T-helper 1 cell treated with Interleukin-12 subunit alpha and Interleukin-12 subunit beta and Interleukin-4 antibody, amounts not matched to agents 30 ng/mL and 1 ng/mL, for 36 hours (primary cell): ENCODE data around the gene ARHGEF16. TPM values are rescaled to one million over a fixed set of nuclear protein-coding genes. Genes with fewer than 3 reads are reported as not detected.

ENCODE experiments used
- intact Hi-C: fragments of 100-400 bp; cut with micrococcal nuclease; formaldehyde crosslinking; loops from one replicate; pipeline ENCODE4 v1.15.1; 2024
- total RNA-seq: library from RNA; stranded (reverse); gene quantifications from 2 replicates; pipeline ENCODE4 v1.2.3, GENCODE V29; 2022

Gene ARHGEF16
- total RNA-seq, 1 donor from 2014 or later = not detected

DNA sequence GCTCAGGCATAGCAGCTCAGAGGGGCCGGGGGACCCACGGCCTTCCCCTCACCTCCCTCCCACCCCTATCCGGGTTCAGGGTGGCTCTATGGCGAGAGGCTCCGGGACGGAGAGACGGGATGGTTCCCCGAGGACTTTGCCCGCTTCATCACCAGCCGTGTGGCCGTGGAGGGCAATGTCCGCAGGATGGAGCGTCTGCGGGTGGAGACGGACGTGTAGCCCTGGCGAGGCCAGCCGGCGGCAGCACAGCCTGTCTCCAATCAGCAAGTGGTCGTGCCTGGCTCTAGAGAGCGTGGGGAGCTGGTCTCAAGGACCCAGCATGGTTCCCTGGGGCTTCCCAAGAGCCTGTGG is 25.9 kb downstream of the ARHGEF16 start:
- intact Hi-C loops = no loop called here

DNA sequence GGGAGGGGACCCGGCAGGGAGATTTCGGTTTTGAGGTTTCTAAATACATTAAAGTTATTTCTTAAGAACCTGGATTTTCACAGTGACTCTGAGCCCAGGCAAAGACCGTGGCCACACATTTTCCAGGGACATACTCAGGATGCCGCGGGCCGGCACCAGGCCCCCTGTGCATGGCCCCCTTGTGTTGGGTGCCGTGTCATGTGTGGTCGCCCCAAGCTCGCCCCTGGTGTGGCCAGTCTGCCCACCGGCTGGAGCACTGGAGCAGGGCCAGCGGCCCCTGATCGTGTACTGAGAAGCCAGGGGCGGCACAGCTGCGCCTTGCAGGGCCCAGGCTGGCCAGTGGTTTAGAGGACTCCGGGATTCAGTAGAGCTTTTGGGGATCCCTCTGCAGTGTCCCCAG is 26.6 kb downstream of the ARHGEF16 start:
- intact Hi-C loops = no loop called here

DNA sequence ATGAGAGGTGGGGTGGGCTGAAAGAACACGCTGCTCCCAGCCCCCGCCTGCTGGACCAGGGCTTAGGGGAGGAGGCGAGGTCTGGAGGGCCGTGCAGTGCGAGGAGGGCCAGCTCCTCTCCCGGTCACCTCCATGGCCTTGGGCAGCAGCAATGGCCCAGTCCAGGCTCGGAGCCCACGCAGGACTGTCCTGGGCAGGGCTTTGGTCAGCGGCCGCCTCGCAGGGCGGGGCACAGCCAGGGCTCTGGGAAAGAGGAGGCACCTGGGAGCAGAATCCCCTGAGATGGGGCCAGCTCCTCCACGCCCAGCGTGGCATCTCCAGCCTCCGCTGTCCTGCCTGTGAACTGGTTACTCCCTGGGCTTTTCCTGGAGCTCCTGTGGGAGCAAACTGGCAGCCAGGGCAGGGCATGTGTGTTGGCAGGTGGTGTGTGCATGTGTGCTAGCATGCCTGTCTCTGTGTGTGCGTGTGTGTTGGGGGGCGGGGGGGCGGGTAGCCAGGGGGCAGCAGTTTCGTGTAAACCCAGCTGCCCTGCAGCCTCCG is 27.4 kb downstream of the ARHGEF16 start:
- intact Hi-C loops = no loop called here

DNA sequence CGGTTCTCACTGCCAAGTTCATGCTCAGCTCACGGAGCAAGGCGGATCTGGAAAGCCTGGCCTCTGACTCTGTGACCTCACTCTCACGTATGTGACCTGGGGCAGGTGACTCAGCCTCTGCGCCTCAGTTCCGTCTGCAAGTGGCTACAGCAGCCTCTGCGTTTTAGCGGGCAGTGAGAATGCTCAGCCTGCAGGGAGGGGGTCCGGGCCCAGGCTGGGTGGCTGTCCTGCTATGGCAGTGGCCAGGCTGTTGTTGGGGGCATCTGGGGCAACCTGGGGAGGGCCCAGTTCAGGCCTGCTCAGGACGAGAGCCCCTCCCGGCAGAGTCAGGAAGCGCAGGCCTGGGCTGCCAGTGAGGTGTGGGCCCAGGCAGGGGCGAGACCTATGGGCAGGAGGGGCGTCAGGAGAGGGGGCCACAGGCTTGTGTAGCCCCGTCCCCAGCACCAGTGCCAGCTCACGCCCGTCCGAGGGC is 27.9 kb downstream of the ARHGEF16 start:
- intact Hi-C loops = no loop called here

DNA sequence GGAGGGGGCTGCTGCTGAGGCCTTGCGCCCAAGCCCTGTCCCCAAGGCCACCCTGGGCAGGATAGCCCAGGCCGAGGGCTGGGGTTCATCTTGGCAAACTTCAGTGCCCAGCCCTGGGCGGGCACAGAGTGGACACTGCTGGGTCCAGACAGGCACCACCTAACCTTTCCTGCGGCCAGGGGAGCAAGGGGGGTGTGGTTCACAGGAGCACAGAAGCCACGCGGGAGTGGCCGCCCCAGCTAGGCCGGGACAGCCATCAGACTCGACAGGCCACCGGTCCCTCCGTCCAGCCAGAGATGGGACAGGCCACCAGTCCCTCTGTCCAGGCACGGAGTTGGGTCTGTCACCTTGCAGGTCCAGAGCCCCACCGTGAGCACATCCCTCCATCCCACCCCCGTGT is 28.9 kb downstream of the ARHGEF16 start:
- intact Hi-C loops = loop anchor here (1.0 kb wide), 1 partner anchor 30 kb away; no protein-coding TSS in a partner anchor

DNA sequence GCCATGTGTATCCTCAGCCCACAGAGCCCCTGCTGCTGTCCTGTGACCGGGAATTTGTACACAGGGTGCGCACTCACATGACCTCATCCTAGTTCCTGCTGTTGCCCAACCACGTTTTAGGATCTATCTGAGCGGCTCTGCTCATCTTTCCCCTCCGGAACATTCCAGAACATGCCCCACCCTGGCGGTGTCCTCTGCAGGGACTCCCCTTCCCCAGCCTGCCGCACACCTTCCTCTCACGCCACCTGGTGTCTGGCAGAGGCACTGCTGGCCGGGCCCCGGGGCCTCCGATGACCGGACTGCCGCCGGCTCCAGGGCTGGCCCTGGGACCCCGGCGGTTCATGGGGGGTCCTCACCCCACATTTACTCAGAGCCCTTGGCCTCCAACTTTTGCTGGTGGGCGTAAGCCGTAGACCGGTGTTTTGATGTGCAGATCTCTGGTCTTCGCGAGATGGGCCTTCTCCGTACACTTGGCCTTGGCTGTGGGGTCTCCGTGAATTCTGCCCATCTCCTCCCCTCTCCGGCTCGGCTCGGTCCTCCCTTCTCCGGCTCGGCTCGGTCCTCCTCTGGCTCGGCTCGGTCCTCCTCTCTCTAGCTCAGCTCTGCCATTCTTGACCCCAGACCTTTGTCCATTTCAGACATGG is 29.5 kb downstream of the ARHGEF16 start:
- intact Hi-C loops = loop anchor here (1.0 kb wide), 1 partner anchor 31 kb away; no protein-coding TSS in a partner anchor

DNA sequence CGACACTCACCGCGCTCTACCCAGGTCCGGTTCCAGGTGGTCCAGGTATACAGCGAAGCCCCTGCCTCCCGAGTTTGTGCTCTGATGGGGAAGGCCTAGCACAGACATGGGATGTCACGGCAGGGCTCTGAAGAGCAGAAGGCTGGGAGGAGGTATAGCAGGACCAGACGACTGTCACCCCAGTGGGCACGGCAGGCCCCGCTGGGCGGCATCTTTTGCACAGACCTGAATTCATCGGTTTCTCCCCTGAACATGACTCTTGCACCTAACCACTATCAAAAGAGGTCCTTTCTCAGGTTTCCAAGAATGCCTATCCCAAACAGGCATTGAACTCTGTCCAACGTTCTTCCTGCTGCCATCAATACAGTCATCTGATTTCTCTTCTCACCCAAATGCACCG is 30.6 kb downstream of the ARHGEF16 start:
- intact Hi-C loops = no loop called here

DNA sequence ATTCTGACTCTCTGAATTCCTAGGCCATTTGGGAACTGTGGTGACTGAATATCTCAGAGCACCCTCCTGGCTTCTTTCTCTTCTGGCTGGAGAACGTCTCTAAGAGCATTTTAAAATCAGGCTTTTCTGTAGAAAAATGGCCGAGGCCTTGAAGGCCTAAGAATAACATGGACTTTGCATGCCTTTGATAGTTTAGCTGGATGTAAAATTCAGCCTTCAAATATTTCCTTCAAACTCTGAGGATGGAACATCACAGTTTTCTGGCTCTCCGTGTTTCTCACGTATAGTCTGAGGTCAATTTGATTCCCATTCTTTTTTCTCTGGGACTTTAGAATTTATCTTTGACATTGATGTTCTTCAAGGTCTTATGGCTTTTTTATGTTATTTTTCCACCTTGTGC is 34.0 kb downstream of the ARHGEF16 start:
- intact Hi-C loops = no loop called here

DNA sequence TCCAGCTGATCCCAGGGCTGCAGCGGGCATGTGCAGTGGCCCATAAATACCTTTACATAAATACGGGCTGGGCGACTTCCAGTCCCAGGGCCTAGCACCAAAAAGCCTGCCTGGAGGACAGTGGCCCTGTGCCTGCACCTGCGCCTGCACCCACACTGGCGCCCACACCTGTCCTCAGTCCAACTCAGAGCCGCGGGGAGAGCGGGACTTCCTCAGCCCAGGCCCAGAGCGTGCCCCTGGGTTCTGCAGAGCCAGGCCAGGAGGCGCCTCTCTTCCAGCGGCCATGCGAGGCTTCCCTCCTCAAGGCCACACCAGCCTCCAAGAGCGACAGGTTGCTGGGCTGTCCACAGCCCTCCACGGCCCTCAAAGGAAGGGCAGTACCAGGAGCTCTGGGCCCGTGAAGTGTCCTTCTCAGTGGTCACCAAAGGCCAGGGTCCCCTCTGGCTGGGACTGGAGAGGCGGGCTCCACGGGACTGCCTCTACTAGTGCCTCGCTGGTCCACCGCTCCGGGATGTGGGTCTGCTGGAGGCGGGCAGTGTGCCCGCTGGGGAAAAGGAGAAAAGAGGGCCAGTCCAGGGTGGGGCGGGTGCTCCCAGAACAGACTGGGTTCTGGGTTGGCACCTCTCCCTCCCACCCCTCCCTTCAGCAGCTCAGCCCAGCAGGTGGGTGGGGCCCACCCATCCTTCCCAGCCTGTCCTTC is 35.7 kb downstream of the ARHGEF16 start:
- intact Hi-C loops = loop anchor here (2.0 kb wide), 1 partner anchor 41 kb away; no protein-coding TSS in a partner anchor

DNA sequence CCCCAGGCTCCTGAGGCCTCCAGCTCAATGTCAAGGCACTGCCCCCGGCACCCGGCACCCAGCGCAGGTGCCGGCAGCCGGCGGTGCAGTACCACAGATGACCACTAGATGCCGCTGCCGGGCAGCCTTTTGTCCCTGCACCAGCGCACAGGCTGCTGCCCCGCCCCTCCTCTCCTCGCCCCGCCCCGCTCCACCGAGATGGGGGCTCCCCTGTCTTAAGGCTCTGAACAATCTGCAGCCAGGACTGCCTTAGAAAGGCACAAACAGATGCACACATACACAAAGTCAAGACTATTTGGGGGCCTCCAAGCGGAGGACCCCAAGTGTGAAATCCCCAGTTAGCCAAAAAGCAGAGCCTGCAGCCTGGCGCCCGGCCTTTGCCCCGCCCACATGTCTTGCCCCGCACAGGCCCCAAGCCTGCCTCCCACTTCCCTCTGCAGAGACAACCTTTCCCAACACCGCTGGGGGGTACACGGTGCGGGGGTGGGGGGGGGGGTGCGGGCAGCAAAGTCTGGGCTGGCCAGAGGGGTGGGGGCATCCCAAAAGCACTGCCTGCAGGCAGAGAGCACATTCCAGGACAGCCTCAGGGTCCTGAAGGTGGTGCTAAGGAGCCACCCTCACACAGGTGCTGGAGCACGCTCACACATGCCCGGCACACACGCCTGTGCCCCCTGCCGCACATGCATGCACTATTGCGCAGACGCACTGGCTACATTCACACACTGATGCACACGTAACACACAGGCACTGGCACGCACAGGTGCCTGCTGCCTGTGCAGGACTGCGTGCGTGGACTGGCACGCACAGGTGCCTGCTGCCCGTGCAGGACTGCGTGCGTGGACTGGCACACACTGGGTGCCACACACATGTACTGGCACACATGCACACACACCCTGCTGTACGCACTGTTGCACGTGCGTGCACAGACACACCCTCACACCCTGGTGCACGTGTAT is 37.1 kb downstream of the ARHGEF16 start:
- intact Hi-C loops = loop anchor here (1.0 to 2.0 kb wide), 3 partner anchors 39 to 233 kb away; no protein-coding TSS in a partner anchor

DNA sequence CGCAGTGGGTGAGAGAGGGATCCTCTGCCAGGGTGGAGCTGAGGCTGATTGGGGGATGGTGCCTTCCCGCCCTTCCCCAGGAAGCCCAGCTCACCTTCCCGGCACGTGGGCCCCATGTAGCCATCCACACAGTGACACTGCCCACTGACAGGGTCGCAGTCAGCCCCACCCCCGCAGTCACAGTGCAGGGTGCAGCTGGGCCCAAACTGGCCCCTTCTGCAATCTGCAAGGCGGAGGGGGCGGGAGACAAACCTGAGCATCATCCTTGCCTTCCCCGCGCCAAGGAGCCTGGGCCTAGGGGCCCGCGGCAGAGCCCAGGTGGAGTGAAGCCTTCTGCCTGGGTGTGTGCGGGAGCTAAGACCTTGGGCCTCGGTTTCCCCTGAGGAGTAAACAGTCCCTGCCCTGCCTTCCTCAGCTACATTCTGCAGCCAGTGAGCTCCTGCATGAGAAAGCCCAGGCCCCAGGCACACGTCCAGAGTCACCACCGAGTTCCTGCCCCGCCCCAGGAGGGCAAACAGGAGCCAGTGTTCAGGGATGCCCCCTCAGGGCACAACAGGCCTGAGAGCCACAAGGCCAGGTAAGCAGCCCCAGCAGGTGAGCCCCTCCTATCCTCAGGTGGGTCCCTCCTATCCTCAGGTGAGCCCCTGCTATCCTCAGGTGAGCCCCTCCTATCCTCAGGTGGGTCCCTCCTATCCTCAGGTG is 38.2 kb downstream of the ARHGEF16 start:
- intact Hi-C loops = no loop called here

DNA sequence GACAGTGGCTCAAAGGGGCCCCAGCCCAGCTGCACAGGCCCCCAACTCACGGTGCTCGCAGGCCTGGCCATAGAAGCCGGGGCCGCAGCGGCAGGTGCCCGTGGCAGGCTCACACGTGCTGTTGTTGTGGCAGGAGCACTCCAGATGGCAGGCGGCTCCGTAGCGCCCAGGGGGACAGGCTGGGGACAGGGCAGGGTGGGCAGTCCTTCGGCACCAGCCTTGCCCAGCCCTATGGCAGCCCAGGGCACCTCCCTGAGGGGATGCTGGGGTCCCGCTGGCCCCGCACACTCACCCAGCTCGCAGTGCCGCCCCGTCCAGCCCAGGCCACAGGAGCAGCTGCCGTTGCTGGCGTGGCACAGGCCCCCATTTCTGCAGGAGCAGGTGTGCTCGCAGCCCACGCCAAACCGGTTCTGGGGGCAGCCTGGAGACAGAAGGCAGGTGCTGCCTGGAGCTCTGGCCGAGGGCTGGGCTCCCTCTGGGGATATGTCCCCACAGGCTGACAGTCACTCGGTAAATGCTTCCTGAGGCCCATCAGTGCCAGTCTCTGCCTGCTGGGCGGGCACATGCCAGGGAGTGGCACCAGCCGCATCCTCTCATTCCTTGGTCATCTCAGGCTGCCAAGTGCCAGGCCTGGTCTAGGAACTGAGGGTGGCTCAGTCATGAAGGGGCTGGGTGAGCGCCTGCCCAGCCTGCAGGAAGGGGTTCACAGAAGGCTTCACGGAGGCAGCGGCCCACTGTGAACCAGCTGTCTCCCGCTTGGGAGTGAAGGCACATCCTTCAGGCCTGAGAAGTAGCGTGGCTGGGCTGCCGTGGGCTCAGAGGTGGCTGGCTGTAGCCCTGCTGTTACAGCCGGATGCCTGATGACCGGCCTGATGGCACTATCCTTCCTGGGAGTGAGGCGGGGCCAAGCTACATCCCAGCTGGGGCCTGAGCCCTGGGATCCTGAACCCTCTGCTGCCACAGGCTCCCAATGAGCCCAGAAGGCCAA is 40.1 kb downstream of the ARHGEF16 start:
- intact Hi-C loops = no loop called here

DNA sequence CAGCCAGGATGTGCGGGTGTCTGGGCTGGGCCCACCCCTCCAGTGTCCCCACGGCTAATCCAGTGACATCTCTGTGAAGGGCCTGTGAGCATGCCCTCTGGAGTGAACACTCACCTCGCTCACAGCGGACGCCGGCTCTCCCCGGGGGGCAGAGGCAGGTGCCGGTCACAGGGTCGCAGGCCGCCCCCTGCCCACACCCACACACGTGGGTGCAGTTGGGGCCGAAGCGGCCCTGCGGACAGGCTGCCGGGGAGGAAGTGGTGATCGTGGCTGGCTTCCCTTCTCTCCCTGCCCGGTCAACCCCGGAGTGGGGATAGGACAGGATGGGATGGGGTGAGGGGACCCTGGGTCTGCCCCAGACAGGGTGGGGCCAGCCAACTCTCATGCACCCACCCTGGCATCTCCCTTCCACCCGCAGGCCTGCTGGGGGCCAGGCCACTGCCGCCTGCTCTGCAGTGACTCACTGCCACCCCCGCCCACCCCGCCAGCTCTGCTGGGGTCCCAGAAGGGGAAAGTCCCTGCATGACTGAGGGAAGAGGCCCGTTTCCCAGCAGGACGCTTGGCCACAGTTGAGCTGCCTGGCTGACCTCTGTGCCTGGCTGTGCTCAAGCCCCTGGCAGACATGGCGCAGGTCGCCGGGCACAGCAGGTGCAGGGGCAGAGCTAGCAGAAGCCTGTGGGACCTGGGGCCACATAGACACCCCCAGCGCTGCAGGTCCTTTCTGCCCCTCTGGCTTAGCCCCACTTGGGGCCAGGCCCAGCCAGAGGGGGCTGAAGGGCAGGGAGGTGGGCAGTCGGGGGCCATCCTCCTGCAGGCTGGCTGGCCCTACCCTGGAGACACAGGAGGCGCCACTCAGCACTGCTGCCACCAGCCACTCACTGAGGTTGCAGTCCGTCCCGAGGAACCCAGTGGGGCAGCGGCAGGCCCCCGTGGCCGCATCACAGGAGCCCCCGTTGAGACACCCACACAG is 41.6 kb downstream of the ARHGEF16 start:
- intact Hi-C loops = no loop called here

DNA sequence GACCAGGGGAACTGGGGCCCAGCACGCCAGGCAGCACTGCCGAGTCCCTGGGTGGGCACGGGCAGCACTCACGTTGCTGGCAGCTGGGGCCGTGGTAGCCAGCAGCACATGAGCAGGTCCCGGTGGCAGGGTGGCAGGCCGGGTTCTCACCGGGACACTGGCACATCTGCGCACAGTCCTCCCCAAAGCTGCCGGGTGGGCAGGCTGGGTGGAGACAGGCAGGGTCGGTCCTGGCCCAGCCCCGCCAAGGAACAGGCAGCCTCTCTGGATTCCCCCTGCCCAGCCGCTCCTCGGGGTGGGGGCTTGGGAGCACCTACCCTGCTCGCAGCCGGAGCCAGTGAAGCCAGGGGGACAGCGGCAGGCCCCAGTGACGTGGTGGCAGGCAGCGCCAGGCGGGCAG is 42.5 kb downstream of the ARHGEF16 start:
- intact Hi-C loops = no loop called here

DNA sequence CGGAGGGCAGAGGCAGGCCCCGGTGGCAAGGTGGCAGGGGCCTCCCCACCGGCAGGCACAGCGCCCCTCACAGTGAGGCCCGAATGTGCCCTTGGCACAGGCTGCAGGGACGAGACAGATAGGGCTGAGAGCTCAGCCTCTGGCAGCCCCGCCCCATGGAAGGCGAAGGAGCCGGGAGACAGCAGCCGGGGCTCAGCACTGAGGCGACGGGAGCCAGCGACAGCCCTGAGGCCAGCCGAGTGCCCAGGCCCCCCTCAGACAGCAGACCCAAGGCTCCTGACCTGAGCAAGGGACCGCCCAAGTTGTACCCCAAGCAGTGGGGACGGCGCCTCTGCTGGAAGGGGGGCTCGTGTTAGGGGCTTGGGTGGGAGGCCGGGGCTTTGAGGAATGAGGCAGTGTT is 43.1 kb downstream of the ARHGEF16 start:
- intact Hi-C loops = no loop called here

DNA sequence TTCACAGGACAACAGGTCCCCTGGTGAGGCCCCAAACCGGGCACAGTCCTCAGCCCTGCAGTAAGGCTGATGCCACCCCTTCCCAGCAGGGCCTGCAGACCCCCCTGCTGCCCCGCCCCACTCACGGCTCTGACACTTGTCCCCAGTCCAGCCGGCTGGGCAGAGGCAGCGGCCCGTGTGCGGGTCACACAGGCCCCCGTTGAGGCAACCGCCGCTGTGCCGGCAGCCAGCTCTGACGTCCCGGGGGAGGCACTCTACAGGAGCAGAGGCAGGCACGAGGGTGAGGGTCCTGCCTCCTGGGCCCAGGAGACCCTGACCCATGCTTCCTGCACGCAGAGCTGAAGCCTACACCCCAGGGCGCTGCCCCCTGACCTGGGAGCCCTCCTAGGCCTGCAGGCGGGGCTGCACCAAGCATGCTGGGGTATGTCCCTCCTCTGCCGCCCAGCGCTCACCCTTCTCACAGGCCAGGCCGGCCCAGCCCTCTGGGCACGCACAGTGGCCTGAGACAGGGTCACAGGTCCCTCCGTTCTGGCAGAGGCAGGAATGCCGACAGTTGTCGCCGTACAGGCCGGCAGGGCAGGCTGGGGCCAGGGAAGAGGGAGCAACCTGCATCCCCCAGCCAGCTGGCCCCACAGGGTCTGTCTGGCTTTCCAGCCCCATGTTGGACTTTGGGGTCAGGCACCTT is 43.9 kb downstream of the ARHGEF16 start:
- intact Hi-C loops = no loop called here

DNA sequence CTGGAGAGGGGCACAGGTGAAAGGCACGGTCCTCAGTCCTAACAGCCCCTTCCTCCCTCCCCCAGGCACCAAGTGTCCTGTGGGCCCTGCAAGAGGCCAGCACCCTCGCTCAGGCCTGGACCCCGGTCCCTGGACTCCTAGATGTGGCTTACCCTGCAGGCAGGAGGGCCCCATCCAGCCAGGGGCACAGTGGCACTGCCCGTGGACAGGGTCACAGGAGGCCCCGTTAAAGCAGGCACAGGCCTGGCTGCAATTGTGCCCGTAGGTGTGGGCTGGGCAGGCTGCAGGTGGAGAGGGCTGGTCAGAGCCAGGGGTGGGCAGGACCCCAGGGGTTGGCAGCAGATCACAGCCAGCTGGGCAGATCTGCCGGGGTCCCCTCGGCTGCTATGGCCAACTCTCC is 44.5 kb downstream of the ARHGEF16 start:
- intact Hi-C loops = no loop called here

DNA sequence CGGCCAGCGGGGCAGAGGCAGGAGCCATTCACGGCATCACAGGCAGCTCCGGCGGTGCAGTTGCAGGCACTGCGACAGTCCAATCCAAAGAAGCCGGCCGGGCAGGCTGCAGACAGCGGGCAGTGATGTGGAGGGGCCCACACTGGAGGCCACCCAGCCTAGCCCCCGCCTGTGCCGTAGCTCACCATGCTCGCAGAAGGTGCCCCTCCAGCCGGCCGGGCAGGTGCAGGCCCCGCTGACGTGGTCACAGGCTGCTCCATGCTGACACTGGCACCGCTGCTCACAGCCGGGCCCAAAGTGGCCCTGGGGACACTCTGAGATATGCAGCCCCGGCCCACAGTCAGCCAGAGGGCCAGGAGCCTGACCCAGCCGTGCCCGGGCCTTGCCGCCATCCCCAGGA is 45.1 kb downstream of the ARHGEF16 start:
- intact Hi-C loops = no loop called here
